ENCODE measurements around the gene WDR86.

WDR86 gene

GRCh38 chr7:151398446-151399304, 11.2 kb downstream of the WDR86 start:
- Histone ChIP-seq H3K4me1 (ENCODE audit: control insufficient read depth, insufficient read depth, low read length) (no peaks in the 10 kb centered on the region), H3K36me3 (ENCODE audit: control insufficient read depth, insufficient read depth, low read length) (no peaks in the 10 kb centered on the region), H3K9me3 (ENCODE audit: control insufficient read depth, low read length) (no peaks in the 10 kb centered on the region), H3K4me3 (ENCODE audit: low read length) (no peak overlapping the region), H3K9ac (ENCODE audit: low read length) (no peak overlapping the region), H3K27me3 (ENCODE audit: control insufficient read depth, insufficient read depth, low read length) (peaks cover 7% of the 10 kb centered on the region)

- Histone ChIP-seq H3K9ac (ENCODE audit: low read length) (no peak overlapping the region), H3K27me3 (ENCODE audit: control insufficient read depth, insufficient read depth, low read length) (peaks cover 7% of the 10 kb centered on the region), H3K36me3 (ENCODE audit: control insufficient read depth, insufficient read depth, low read length) (no peaks in the 10 kb centered on the region), H3K9me3 (ENCODE audit: control insufficient read depth, low read length) (no peaks in the 10 kb centered on the region), H3K4me1 (ENCODE audit: control insufficient read depth, insufficient read depth, low read length) (no peaks in the 10 kb centered on the region), H3K4me3 (ENCODE audit: low read length) (no peak overlapping the region)
Measured at GRCh38 chr7:151397026-151397425, 12.8 kb downstream of the WDR86 start.

GRCh38 chr7:151396328-151396970, 13.4 kb downstream of the WDR86 start:
- no peaks in the 10 kb centered on the region for H3K4me1 ChIP-seq (ENCODE audit: control insufficient read depth, insufficient read depth, low read length)
- H3K27me3 ChIP-seq (ENCODE audit: control insufficient read depth, insufficient read depth, low read length): peaks cover 7% of the 10 kb centered on the region

GRCh38 chr7:151395036-151395367, 14.8 kb downstream of the WDR86 start:
- Histone ChIP-seq H3K27me3 (ENCODE audit: control insufficient read depth, insufficient read depth, low read length) (peaks cover 7% of the 10 kb centered on the region), H3K36me3 (ENCODE audit: control insufficient read depth, insufficient read depth, low read length) (no peaks in the 10 kb centered on the region), H3K9ac (ENCODE audit: low read length) (no peak overlapping the region), H3K9me3 (ENCODE audit: control insufficient read depth, low read length) (no peaks in the 10 kb centered on the region), H3K4me3 (ENCODE audit: low read length) (no peak overlapping the region), H3K4me1 (ENCODE audit: control insufficient read depth, insufficient read depth, low read length) (no peaks in the 10 kb centered on the region)

More at GRCh38 chr7:151396328-151396970, 13.4 kb downstream of the WDR86 start:
- Histone ChIP-seq H3K9ac (ENCODE audit: low read length) (no peak overlapping the region), H3K9me3 (ENCODE audit: control insufficient read depth, low read length) (no peaks in the 10 kb centered on the region), H3K4me3 (ENCODE audit: low read length) (no peak overlapping the region), H3K36me3 (ENCODE audit: control insufficient read depth, insufficient read depth, low read length) (no peaks in the 10 kb centered on the region)

- Histone ChIP-seq H3K4me3 (ENCODE audit: low read length) (no peak overlapping the region), H3K9ac (ENCODE audit: low read length) (no peak overlapping the region), H3K4me1 (ENCODE audit: control insufficient read depth, insufficient read depth, low read length) (no peaks in the 10 kb centered on the region), H3K36me3 (ENCODE audit: control insufficient read depth, insufficient read depth, low read length) (no peaks in the 10 kb centered on the region), H3K27me3 (ENCODE audit: control insufficient read depth, insufficient read depth, low read length) (peaks cover 7% of the 10 kb centered on the region), H3K9me3 (ENCODE audit: control insufficient read depth, low read length) (no peaks in the 10 kb centered on the region)
Measured at GRCh38 chr7:151394076-151395035, 15.5 kb downstream of the WDR86 start.

- H3K4me3 ChIP-seq (ENCODE audit: low read length): no peak overlapping the region
- H3K27me3 ChIP-seq (ENCODE audit: control insufficient read depth, insufficient read depth, low read length): peaks cover 7% of the 10 kb centered on the region
- H3K9me3 ChIP-seq (ENCODE audit: control insufficient read depth, low read length): no peaks in the 10 kb centered on the region
- H3K4me1 ChIP-seq (ENCODE audit: control insufficient read depth, insufficient read depth, low read length): no peaks in the 10 kb centered on the region
- H3K36me3 ChIP-seq (ENCODE audit: control insufficient read depth, insufficient read depth, low read length): no peaks in the 10 kb centered on the region
- no peak overlapping the region for H3K9ac ChIP-seq (ENCODE audit: low read length)
Measured at GRCh38 chr7:151393031-151393977, 16.5 kb downstream of the WDR86 start.

- H3K4me1 ChIP-seq (ENCODE audit: control insufficient read depth, insufficient read depth, low read length): no peaks in the 10 kb centered on the region
- H3K27me3 ChIP-seq (ENCODE audit: control insufficient read depth, insufficient read depth, low read length): peaks cover 7% of the 10 kb centered on the region
- no peak overlapping the region for H3K4me3 ChIP-seq (ENCODE audit: low read length)
- H3K36me3 ChIP-seq (ENCODE audit: control insufficient read depth, insufficient read depth, low read length): no peaks in the 10 kb centered on the region
- H3K9ac ChIP-seq (ENCODE audit: low read length): no peak overlapping the region
- H3K9me3 ChIP-seq (ENCODE audit: control insufficient read depth, low read length): no peaks in the 10 kb centered on the region
Measured at GRCh38 chr7:151392426-151392825, 17.4 kb downstream of the WDR86 start.

GRCh38 chr7:151392002-151392401, 17.8 kb downstream of the WDR86 start:
- no peak overlapping the region for H3K9ac ChIP-seq (ENCODE audit: low read length)

GRCh38 chr7:151391358-151391730, 18.5 kb downstream of the WDR86 start:
- no peaks in the 10 kb centered on the region for H3K9me3 ChIP-seq (ENCODE audit: control insufficient read depth, low read length)
- no peaks in the 10 kb centered on the region for H3K36me3 ChIP-seq (ENCODE audit: control insufficient read depth, insufficient read depth, low read length)
- H3K27me3 ChIP-seq (ENCODE audit: control insufficient read depth, insufficient read depth, low read length): peaks cover 7% of the 10 kb centered on the region
- H3K4me1 ChIP-seq (ENCODE audit: control insufficient read depth, insufficient read depth, low read length): no peaks in the 10 kb centered on the region
- no peak overlapping the region for H3K9ac ChIP-seq (ENCODE audit: low read length)
- no peak overlapping the region for H3K4me3 ChIP-seq (ENCODE audit: low read length)

More at GRCh38 chr7:151392002-151392401, 17.8 kb downstream of the WDR86 start:
- Histone ChIP-seq H3K4me3 (ENCODE audit: low read length) (no peak overlapping the region), H3K36me3 (ENCODE audit: control insufficient read depth, insufficient read depth, low read length) (no peaks in the 10 kb centered on the region), H3K4me1 (ENCODE audit: control insufficient read depth, insufficient read depth, low read length) (no peaks in the 10 kb centered on the region), H3K27me3 (ENCODE audit: control insufficient read depth, insufficient read depth, low read length) (peaks cover 7% of the 10 kb centered on the region), H3K9me3 (ENCODE audit: control insufficient read depth, low read length) (no peaks in the 10 kb centered on the region)

- Histone ChIP-seq H3K36me3 (ENCODE audit: control insufficient read depth, insufficient read depth, low read length) (no peaks in the 10 kb centered on the region), H3K4me1 (ENCODE audit: control insufficient read depth, insufficient read depth, low read length) (no peaks in the 10 kb centered on the region), H3K9me3 (ENCODE audit: control insufficient read depth, low read length) (no peaks in the 10 kb centered on the region), H3K4me3 (ENCODE audit: low read length) (no peak overlapping the region), H3K9ac (ENCODE audit: low read length) (no peak overlapping the region), H3K27me3 (ENCODE audit: control insufficient read depth, insufficient read depth, low read length) (peaks cover 7% of the 10 kb centered on the region)
Measured at GRCh38 chr7:151390598-151391357, 19.1 kb downstream of the WDR86 start.
